Fibroblast of villous mesenchyme (primary cell): ENCODE measurements around the gene NAPSA. TPM values are rescaled to one million over a fixed set of nuclear protein-coding genes. Genes with fewer than 3 reads are reported as not detected.
"Not testable (repeated sequence)": the region's sequence is repeated elsewhere in the genome, so short reads cannot be mapped to it uniquely, and the experiment has no call there.

Source experiments
- DNase-seq: peaks from one replicate; pipeline ENCODE4 v3.0.0-alpha.2; 2010; ENCODE audit warnings: low read depth
- H3K4me3 ChIP-seq: 2 replicates; pipeline ENCODE4 v1.5.1; 2011; ENCODE audit warnings: low read depth, mild to moderate bottlenecking, low read length
- CTCF ChIP-seq: IDR thresholded peaks from 2 replicates; pipeline ENCODE4 v1.5.1; 2012; ENCODE audit warnings: low read depth, mild to moderate bottlenecking, low read length; ENCODE audit not compliant: insufficient read depth
- total RNA-seq: library from RNA; depleted of rRNA; stranded (reverse); fragments of >200 nt; gene quantifications from 2 replicates; pipeline ENCODE4 v1.2.3, GENCODE V29; 2012

NAPSA gene
- total RNA-seq, 1 donor = under 0.01 TPM

GRCh38 chr19:50349277-50350057, 16.0 kb downstream of the NAPSA start:
- DNase-seq = no peak
- no peak for TF ChIP-seq CTCF
- H3K4me3 ChIP-seq = no peak overlapping the region

- H3K4me3 ChIP-seq, DNase-seq: not testable (repeated sequence)
Observed at GRCh38 chr19:50347089-50347581, 18.3 kb downstream of the NAPSA start.

GRCh38 chr19:50344661-50345318, 20.6 kb downstream of the NAPSA start:
- TF ChIP-seq CTCF = no peak

GRCh38 chr19:50341091-50341564, 24.3 kb downstream of the NAPSA start:
- H3K4me3 ChIP-seq = no peak overlapping the region
- DNase-seq = no peak
- TF ChIP-seq CTCF = no peak

More at GRCh38 chr19:50344661-50345318, 20.6 kb downstream of the NAPSA start:
- no peak overlapping the region for H3K4me3 ChIP-seq
- DNase-seq = no peak

- DNase-seq = no peak
- no peak for TF ChIP-seq CTCF
- H3K4me3 ChIP-seq = no peak overlapping the region
Observed at GRCh38 chr19:50340331-50340730, 25.1 kb downstream of the NAPSA start.

GRCh38 chr19:50337031-50337430, 28.4 kb downstream of the NAPSA start:
- not testable (repeated sequence) for H3K4me3 ChIP-seq, DNase-seq

- no peak for DNase-seq
- TF ChIP-seq CTCF = no peak
- H3K4me3 ChIP-seq = no peak overlapping the region
Observed at GRCh38 chr19:50334741-50335421, 30.6 kb downstream of the NAPSA start.
